C4-2B (cell line): ENCODE results near the gene NMRK1.

Source experiments
- H3K27ac ChIP-seq: fragments of 450-650 bp; 2 replicates; pipeline ENCODE4 v1.5.1; 2017
- ZFX ChIP-seq: fragments of 450-650 bp; IDR thresholded peaks from 2 replicates; pipeline ENCODE4 v1.6.1; 2017
- TF ChIP-seq, protein P1 (sequence below): fragments of 450-650 bp; conservative IDR thresholded peaks from 2 replicates; pipeline ENCODE4 v1.5.1; 2017; ENCODE audit warnings: mild to moderate bottlenecking

NMRK1 gene

DNA sequence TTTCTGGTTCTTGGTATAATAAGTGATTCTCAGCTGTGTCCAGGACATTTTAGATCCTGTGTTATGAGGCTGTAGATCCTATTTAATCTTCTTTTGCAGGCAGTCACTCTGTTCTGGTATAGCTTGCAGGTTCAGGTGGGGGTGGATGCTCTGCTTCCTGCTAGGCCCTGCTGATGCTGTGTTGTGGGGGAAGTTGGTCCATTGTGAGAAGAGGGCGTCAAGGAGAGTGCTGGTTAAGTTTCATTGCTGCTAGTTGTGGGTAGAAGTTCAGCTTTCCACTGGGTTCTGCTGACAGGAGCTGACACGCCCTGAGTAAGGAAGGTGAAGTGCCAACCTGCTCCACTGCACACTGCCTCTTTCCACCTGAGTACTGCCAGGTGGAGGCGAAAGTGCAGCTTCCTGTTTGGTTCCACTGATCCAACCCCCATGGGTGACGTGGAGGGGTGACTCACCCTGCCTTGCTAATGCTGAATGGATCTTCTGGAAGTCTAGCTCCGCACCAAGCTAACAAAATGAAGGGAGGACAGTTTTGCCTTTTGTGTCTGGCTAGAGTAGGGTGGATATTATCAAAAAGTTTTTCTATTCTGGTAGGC, 16.3 kb downstream of the NMRK1 start:
- TF ChIP-seq, protein P1, sequence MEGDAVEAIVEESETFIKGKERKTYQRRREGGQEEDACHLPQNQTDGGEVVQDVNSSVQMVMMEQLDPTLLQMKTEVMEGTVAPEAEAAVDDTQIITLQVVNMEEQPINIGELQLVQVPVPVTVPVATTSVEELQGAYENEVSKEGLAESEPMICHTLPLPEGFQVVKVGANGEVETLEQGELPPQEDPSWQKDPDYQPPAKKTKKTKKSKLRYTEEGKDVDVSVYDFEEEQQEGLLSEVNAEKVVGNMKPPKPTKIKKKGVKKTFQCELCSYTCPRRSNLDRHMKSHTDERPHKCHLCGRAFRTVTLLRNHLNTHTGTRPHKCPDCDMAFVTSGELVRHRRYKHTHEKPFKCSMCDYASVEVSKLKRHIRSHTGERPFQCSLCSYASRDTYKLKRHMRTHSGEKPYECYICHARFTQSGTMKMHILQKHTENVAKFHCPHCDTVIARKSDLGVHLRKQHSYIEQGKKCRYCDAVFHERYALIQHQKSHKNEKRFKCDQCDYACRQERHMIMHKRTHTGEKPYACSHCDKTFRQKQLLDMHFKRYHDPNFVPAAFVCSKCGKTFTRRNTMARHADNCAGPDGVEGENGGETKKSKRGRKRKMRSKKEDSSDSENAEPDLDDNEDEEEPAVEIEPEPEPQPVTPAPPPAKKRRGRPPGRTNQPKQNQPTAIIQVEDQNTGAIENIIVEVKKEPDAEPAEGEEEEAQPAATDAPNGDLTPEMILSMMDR = no peak
- H3K27ac ChIP-seq = no peak overlapping the region

- TF ChIP-seq ZFX = no peak
- TF ChIP-seq, protein P1 = no peak
- H3K27ac ChIP-seq = no peak overlapping the region
Observed at GRCh38 chr9:75069171-75069570, 18.8 kb downstream of the NMRK1 start.

GRCh38 chr9:75067894-75068293, 20.1 kb downstream of the NMRK1 start:
- no peak for TF ChIP-seq ZFX
- TF ChIP-seq, protein P1 = no peak

DNA sequence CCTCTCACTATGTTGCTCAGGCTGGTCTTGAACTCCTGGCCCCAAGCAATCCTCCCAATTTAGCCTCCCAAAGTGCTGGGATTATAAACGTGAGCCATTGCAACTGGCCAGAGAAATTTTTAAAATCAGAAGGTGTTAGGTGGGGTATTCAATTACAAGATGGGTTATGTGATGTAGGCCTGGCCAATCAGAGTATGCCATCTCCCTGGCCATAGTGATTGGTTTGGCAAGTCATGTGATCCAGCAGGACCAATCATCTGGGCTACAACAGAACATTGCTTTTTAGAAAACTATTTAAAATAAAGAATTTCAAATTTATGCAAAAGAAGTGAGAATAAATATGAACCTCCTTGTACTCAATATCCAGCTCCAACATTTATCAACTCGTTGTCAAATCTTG, 22.4 kb downstream of the NMRK1 start:
- TF ChIP-seq, protein P1 = no peak
- TF ChIP-seq ZFX = no peak
- H3K27ac ChIP-seq = no peak overlapping the region

More at GRCh38 chr9:75067894-75068293, 20.1 kb downstream of the NMRK1 start:
- no peak overlapping the region for H3K27ac ChIP-seq

GRCh38 chr9:75064307-75065025, 23.5 kb downstream of the NMRK1 start:
- TF ChIP-seq, protein P1 = no peak
- no peak for TF ChIP-seq ZFX
- H3K27ac ChIP-seq = no peak overlapping the region

DNA sequence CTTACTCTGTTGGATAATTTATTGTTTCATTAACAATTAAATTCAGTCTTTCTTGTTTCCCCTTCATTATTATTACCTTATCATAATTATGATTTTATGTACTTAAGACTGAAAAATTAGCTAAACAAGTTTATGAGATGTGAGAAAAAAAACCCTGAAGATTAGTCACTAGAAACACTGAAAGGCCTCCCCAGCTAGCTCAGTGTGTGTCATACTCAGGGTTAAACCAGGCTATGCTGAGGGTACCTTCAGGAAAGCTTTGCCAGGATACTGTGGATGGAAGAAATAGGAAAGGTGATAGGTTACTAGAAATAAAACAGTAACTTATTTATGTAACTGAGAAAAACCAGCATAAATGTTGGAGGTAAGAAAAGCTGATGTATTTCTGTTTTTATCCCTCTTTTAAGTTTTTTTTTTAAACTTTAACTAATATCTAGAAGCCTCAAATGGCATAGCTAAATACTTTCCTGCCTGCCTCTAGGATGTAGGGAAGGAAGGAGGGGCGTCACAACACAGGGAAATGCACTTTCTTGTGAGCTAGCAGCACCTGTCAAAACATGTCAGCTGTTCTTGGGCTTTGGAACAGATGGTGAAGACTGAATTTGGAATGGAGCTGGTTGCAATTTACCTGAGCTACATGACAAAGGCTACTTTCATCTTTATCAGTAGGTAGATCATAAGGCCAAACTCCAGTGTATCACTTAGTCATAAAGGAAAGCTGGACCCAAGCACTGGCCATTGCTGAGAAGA, 24.2 kb downstream of the NMRK1 start:
- H3K27ac ChIP-seq = no peak overlapping the region
- no peak for TF ChIP-seq ZFX
- TF ChIP-seq, protein P1 = no peak

- no peak overlapping the region for H3K27ac ChIP-seq
- TF ChIP-seq ZFX = no peak
- TF ChIP-seq, protein P1 = no peak
Observed at GRCh38 chr9:75061169-75061568, 26.8 kb downstream of the NMRK1 start.
